ENCODE results near the gene ST3GAL4. TPM values are rescaled to one million over a fixed set of nuclear protein-coding genes. Genes with fewer than 3 reads are reported as not detected.
"Not testable (repeated sequence)": the region's sequence is repeated elsewhere in the genome, so short reads cannot be mapped to it uniquely, and the experiment has no call there.

The ST3GAL4 gene
- total RNA-seq, 6 experiments from 2014 or later: 25.9 to 34.6 (median 30.0) TPM

DNA sequence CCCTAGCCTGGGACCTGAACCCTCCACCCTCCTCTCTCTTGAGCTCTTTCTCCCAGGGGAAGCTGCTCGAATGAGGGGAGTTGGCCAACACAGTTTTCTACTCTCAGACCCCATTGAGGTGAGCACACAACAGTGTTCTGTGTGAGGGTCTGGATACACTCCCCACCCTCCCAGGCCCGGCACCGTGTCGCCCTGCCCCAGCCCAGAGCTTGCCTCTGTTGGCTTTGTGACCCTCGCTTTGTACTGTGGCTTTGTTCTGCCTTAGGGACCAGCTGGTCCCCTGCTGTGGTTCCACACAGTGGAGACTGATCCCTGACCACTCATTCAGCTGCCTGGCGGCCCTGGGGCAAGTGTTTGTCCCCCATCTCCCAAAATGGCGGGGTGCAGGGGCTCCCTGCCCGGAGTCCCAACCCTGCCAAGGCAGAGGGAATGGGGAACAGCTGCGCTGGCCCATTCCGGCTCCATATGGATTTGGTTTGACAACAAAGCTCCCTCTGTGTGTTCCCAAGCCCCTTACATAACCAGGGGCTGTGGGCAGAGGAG is 8.3 kb downstream of the ST3GAL4 start:
- Mint-ChIP-seq H3K4me1 (ENCODE audit: low read depth) (peaks cover 31% of the 10 kb centered on the region), H3K9me3 (no peaks in the 10 kb centered on the region), H3K27me3 (ENCODE audit: insufficient read depth) (no peaks in the 10 kb centered on the region), H3K27ac (no peak overlapping the region), H3K36me3 (ENCODE audit: low read depth) (no peaks in the 10 kb centered on the region), H3K4me3 (no peak overlapping the region)
- TF ChIP-seq, protein P1, sequence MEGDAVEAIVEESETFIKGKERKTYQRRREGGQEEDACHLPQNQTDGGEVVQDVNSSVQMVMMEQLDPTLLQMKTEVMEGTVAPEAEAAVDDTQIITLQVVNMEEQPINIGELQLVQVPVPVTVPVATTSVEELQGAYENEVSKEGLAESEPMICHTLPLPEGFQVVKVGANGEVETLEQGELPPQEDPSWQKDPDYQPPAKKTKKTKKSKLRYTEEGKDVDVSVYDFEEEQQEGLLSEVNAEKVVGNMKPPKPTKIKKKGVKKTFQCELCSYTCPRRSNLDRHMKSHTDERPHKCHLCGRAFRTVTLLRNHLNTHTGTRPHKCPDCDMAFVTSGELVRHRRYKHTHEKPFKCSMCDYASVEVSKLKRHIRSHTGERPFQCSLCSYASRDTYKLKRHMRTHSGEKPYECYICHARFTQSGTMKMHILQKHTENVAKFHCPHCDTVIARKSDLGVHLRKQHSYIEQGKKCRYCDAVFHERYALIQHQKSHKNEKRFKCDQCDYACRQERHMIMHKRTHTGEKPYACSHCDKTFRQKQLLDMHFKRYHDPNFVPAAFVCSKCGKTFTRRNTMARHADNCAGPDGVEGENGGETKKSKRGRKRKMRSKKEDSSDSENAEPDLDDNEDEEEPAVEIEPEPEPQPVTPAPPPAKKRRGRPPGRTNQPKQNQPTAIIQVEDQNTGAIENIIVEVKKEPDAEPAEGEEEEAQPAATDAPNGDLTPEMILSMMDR (IDR thresholded peaks at IDR 0.05): no peak
- DNase-seq: no peak

DNA sequence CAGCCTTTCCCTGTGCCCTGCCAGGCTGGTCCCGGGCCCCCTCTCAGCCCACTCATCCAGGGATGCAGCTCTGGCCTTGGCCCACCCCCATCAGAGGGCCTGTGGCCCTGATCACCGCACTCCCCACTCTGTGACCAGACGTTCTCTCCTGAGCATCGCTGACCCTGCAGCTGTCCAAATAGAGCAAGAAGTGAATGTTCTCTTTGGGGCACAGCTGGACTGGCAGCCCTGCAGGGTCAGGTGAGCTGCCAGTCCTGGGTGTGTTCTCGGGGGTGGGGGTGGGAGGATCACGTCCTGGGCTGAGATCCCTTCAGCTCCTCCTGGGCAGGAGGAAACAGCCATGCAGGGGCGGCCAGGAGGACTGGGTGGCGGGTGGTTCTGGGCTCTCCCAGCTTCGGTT is 9.2 kb downstream of the ST3GAL4 start:
- H3K27ac Mint-ChIP-seq; H3K4me3 Mint-ChIP-seq; DNase-seq; H3K36me3 Mint-ChIP-seq (ENCODE audit: low read depth); H3K27me3 Mint-ChIP-seq (ENCODE audit: insufficient read depth); H3K9me3 Mint-ChIP-seq: not testable (repeated sequence)
- H3K4me1 Mint-ChIP-seq (ENCODE audit: low read depth): peaks cover 22% of the 10 kb centered on the region

DNA sequence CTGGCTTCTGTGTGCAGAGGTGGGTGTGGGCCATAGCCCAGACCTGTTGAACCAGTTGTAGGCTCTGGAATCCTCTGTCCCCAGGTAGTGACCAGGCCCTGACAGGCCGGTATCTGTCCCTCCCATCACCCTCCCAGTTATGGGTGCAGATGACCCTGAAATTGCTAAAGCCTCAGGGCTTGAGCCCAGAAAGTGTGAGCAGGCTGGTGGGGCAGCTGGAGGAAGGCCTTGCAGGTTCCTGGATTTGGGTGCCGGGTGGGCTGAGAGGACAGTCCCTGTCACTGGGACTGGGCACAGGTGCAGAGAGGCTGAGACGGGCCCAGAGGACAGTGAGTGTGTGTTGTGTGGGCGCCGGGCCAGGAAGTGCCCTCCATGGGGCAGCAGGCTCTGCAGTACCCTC is 10.0 kb downstream of the ST3GAL4 start:
- peaks cover 14% of the 10 kb centered on the region; the same call in 1 of the 2 replicates for H3K4me1 Mint-ChIP-seq (ENCODE audit: low read depth)
- H3K9me3 Mint-ChIP-seq; H3K36me3 Mint-ChIP-seq (ENCODE audit: low read depth); DNase-seq; H3K4me3 Mint-ChIP-seq; H3K27ac Mint-ChIP-seq; H3K27me3 Mint-ChIP-seq (ENCODE audit: insufficient read depth): not testable (repeated sequence)

DNA sequence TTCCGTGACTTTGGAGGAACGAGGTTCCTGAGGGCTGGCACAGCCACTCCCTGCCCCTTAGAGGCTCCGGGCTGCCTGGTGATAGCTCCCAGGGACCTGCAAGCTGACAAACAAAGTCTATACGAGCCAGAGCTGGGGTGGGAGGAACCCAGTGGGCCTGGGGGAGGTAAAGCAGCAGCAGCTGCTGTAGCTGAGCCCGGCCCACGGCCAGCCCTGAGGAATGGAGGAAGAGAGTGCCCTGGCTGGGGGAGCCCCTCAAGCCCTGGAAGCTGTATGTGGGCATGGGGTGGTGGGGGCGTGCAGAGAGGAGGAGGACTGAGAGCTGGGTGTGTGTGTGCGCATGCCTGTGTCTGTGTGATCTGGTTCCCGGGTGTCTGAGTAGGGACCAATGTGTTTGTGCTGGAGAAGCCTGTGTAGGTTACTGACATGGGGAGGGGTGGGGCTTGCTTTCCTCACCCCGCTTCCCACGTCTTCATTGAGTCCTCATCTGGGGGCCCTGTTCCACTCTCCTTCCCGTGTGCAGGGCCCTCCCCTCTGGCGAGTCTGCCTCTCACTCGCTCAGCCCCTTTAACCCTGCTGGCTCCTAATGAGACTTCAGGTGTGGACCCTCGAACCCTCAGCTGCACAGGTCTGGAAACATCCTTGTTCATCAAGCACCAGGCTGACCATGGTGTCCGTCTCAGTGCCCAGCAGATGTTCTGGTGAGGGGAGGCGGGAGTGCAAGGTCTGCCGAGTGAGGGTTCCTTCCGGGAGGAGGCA is 10.8 kb downstream of the ST3GAL4 start:
- H3K4me1 Mint-ChIP-seq (ENCODE audit: low read depth): peaks cover 7% of the 10 kb centered on the region; the same call in 1 of the 2 replicates
- H3K9me3 Mint-ChIP-seq: no peaks in the 10 kb centered on the region
- TF ChIP-seq, protein P1 (IDR thresholded peaks at IDR 0.05): no peak
- no peak for DNase-seq
- no peaks in the 10 kb centered on the region for H3K36me3 Mint-ChIP-seq (ENCODE audit: low read depth)
- H3K27me3 Mint-ChIP-seq (ENCODE audit: insufficient read depth): no peaks in the 10 kb centered on the region
- H3K4me3 Mint-ChIP-seq: no peak overlapping the region
- H3K27ac Mint-ChIP-seq: no peak overlapping the region

DNA sequence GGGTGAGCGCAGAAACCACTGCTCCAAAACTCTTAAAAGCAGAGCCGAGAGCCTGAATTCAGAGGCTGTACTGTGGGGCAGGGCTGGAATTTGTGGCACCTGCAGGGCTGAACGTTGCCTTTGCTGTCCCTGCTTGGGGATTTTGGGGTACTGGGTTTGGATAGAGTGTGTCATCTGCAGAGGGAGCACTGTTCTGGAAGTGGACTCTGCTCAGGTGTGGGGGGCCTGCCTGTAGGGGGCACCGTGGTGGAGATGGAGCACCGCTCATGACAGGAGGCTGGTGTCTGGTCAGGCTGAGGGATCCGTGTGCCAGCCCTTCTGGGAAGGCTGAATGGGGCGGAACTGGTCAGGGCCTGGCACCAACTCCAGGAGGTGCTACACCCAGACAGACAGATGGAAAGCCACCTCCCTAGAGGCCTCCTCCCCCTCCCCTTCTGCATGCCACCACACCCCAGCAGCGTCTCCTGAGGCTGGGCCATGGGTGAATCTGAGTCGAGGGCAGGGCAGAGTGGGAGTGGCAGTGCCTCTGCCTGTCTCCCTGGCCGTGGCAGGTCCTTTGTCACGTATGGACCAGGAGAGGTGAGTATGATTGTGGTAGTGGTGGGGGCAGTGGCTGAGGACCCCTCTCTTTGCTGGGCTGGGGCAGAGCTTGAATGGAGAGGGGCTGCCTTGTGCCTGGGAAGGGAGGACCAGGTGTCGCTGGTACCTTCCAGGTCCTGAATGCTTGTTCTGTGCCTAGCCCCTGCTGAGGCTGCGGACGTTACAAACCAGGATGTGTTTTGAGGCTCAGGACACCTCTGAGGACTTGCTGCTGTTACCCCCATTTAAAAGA is 11.6 kb downstream of the ST3GAL4 start:
- H3K4me1 Mint-ChIP-seq (ENCODE audit: low read depth); H3K27ac Mint-ChIP-seq; DNase-seq; H3K4me3 Mint-ChIP-seq; H3K27me3 Mint-ChIP-seq (ENCODE audit: insufficient read depth); H3K36me3 Mint-ChIP-seq (ENCODE audit: low read depth); H3K9me3 Mint-ChIP-seq: not testable (repeated sequence)
- TF ChIP-seq, protein P1 (IDR thresholded peaks at IDR 0.05): peak; percentile 34; the same call in 1 of the 2 replicates

DNA sequence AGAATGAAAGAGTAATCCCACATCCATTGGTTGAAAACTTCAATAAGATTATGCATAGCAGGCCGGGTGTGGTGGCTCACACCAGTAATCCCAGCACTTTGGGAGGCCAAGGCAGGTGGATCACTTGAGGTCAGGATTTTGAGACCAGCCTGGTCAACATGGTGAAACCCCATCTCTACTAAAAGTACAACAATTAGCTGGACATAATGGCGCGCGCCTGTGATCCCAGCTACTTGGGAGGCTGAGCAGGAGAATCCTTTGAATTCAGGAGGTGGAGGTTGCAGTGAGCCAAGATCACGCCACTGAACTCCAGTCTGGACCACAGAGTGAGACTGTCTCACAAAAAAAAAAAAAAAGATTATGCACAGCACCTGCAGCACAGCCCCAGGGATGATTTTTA is 12.3 kb downstream of the ST3GAL4 start:
- not testable (repeated sequence) for DNase-seq; H3K27me3 Mint-ChIP-seq (ENCODE audit: insufficient read depth); H3K9me3 Mint-ChIP-seq; H3K36me3 Mint-ChIP-seq (ENCODE audit: low read depth); H3K4me3 Mint-ChIP-seq; H3K4me1 Mint-ChIP-seq (ENCODE audit: low read depth); H3K27ac Mint-ChIP-seq

DNA sequence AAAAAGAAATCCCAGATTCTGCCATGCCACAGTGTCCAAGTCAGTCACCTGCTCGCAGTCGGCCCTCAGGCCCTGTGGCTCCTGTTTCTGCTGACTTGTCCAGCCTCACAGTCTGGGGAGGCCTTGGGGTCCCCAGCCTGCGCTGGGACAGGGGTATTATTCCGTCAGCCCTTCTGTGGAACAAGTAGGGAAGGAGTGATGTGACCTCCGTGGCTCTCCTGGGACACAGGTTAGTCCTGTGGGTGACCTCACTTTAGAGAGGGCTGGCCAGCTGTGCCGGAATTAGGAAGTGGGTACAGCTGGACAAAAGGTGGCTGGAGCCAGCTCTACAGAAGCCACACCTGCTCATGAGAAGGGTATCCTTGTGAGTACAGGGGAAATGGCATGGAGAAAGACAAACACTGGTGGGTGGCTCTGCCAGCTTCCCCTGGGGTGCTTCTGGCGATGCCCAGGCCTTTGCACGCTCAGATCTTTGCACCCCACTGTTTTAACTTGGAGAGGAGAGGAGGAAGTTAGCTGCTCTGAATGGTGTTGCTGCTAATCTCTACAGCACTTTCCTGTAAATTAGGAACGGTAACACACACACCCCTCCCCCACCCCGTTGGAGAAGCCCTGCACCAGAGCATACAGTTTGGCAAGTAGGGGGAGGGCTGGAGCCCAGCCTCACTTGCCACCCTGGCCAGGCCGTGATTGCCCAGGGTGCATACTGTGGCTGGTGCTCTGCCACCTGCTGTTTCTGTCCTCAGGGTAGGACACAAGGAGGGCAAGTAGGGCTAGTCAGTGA is 13.0 kb downstream of the ST3GAL4 start:
- not testable (repeated sequence) for H3K27me3 Mint-ChIP-seq (ENCODE audit: insufficient read depth); H3K4me3 Mint-ChIP-seq; H3K4me1 Mint-ChIP-seq (ENCODE audit: low read depth)

More for the DNA sequence above, 13.0 kb downstream of the ST3GAL4 start:
- H3K27ac Mint-ChIP-seq; DNase-seq; H3K36me3 Mint-ChIP-seq (ENCODE audit: low read depth); H3K9me3 Mint-ChIP-seq: not testable (repeated sequence)

Measured in HFFc6 (cell line).